Liver (tissue), 9 donors: ENCODE measurements around the gene DDR1. TPM values are rescaled to one million over a fixed set of nuclear protein-coding genes. Genes with fewer than 3 reads are reported as not detected.
"Not testable (repeated sequence)": the region's sequence is repeated elsewhere in the genome, so short reads cannot be mapped to it uniquely, and the experiment has no call there.

Experiments used
- DNase-seq: peaks from one replicate; pipeline ENCODE4 v3.0.0-alpha.2; 2017; ENCODE audit warnings: low spot score
- H3K27ac ChIP-seq, 2 donors: one replicate each; pipeline ENCODE4 v1.7.0; 2013; ENCODE audit warnings: inconsistent platforms in 2 of 2, low read length in 2 of 2, control low read depth in 1 of 2, low read depth in 1 of 2, mild to moderate bottlenecking in 1 of 2
- H3K27me3 ChIP-seq, 4 donors: one replicate each; pipeline versions ENCODE4 v1.6.1 to v1.7.0; 2013; ENCODE audit warnings: low read length in 3 of 4, inconsistent platforms in 1 of 4, mild to moderate bottlenecking in 1 of 4, moderate library complexity in 1 of 4; ENCODE audit not compliant: control insufficient read depth in 4 of 4, insufficient read depth in 4 of 4
- H3K36me3 ChIP-seq, 4 donors: one replicate each; pipeline versions ENCODE4 v1.6.1 to v1.7.0; 2013; ENCODE audit warnings: low read length in 3 of 4, mild to moderate bottlenecking in 3 of 4, low read depth in 1 of 4, moderate library complexity in 1 of 4; ENCODE audit not compliant: control insufficient read depth in 4 of 4, insufficient read depth in 3 of 4
- H3K4me1 ChIP-seq, 4 donors: one replicate each; pipeline versions ENCODE4 v1.6.1 to v1.7.0; 2013; ENCODE audit warnings: low read length in 3 of 4, mild to moderate bottlenecking in 3 of 4, moderate library complexity in 1 of 4; ENCODE audit not compliant: control insufficient read depth in 4 of 4, insufficient read depth in 4 of 4
- H3K4me3 ChIP-seq, 3 donors: one replicate each; pipeline versions ENCODE4 v1.6.1 to v1.7.0; 2013; ENCODE audit warnings: low read length in 3 of 3, control low read depth in 1 of 3, low read depth in 1 of 3, mild to moderate bottlenecking in 1 of 3
- H3K9ac ChIP-seq, 2 donors: one replicate each; pipeline ENCODE4 v1.7.0; 2013; ENCODE audit warnings: low read length in 2 of 2, mild to moderate bottlenecking in 2 of 2, moderate library complexity in 2 of 2, control low read depth in 1 of 2, low read depth in 1 of 2
- H3K9me3 ChIP-seq, 4 donors: one replicate each; pipeline versions ENCODE4 v1.6.1 to v1.7.0; 2013; ENCODE audit warnings: low read length in 3 of 4; ENCODE audit not compliant: control insufficient read depth in 4 of 4
- FOXA1 ChIP-seq: IDR thresholded peaks from 2 replicates; pipeline ENCODE4 v1.6.1; 2016; ENCODE audit warnings: antibody characterized with exemption
- FOXA2 ChIP-seq: IDR thresholded peaks from 2 replicates; pipeline ENCODE4 v1.6.1; 2016; ENCODE audit warnings: antibody characterized with exemption
- GABPA ChIP-seq, 2 donors: IDR thresholded peaks in 1 of 2; conservative IDR thresholded peaks in 1 of 2; 2 replicates each; pipeline ENCODE4 v1.6.1; 2016; ENCODE audit warnings: antibody characterized with exemption in 2 of 2, mild to moderate bottlenecking in 1 of 2, moderate library complexity in 1 of 2
- HNF4G ChIP-seq: IDR thresholded peaks from 2 replicates; pipeline ENCODE4 v1.6.1; 2016; ENCODE audit warnings: antibody characterized with exemption
- JUND ChIP-seq, 2 donors: IDR thresholded peaks; 2 replicates each; pipeline ENCODE4 v1.6.1; 2016; ENCODE audit warnings: antibody characterized with exemption in 2 of 2
- MAX ChIP-seq: IDR thresholded peaks from 2 replicates; pipeline ENCODE4 v1.6.1; 2016; ENCODE audit warnings: antibody characterized with exemption
- NR2F2 ChIP-seq: IDR thresholded peaks from 2 replicates; pipeline ENCODE4 v1.6.1; 2016; ENCODE audit warnings: antibody characterized with exemption
- RAD21 ChIP-seq, 2 donors: IDR thresholded peaks; 2 replicates each; pipeline ENCODE4 v1.6.1; 2016; ENCODE audit warnings: antibody characterized with exemption in 2 of 2, mild to moderate bottlenecking in 2 of 2
- TAF1 ChIP-seq: conservative IDR thresholded peaks from 2 replicates; pipeline ENCODE4 v1.6.1; 2016; ENCODE audit warnings: antibody characterized with exemption, mild to moderate bottlenecking
- YY1 ChIP-seq: IDR thresholded peaks from 2 replicates; pipeline ENCODE4 v1.6.1; 2016; ENCODE audit warnings: antibody characterized with exemption, mild to moderate bottlenecking
- WGBS: extraction: QIAGEN DNeasy Blood & Tissue Kit; methylation state at CpG from one replicate; pipeline ENCODE4 v1.1.7; 2013; 5-methylcytosine and 5-hydroxymethylcytosine counted together
- polyA plus RNA-seq, 2 donors: library from polyadenylated mRNA; stranded (reverse) in 1 of 2; unstranded in 1 of 2; fragments of 200-250 nt in 1 of 2; fragments of >200 nt in 1 of 2; fragmentation: Nextera tagmentation in 1 of 2; extraction: Ambion mirVana in 1 of 2; gene quantifications; one replicate each; pipeline versions ENCODE4 v1.2.1 to v1.2.3, GENCODE V29; 2013 to 2015
- total RNA-seq, 2 donors: library from RNA; depleted of rRNA; stranded (reverse); fragments of >200 nt; gene quantifications; one replicate each; pipeline ENCODE4 v1.2.3, GENCODE V29; 2014
- TF ChIP-seq, protein P1 (sequence below): IDR thresholded peaks from 2 replicates; pipeline ENCODE4 v1.6.1; 2016; ENCODE audit warnings: antibody characterized with exemption
- TF ChIP-seq, protein P2 (sequence below): IDR thresholded peaks from 2 replicates; pipeline ENCODE4 v1.6.1; 2016; ENCODE audit warnings: antibody characterized with exemption
- donor health status: healthy.
- donor health status: healthy.
- donor health status: healthy.
- donor health status: healthy.
- donor health status: healthy.

The DDR1 gene
- total and polyA plus RNA-seq, 4 donors, result 1.2 to 5.3 (median 4.4) TPM

GRCh38 chr6:30922447-30922852, 38.1 kb downstream of the DDR1 start:
- Histone ChIP-seq H3K27me3 (no peaks in the 10 kb centered on the region), H3K9ac (no peak overlapping the region), H3K4me3 (no peak overlapping the region), H3K4me1 (no peaks in the 10 kb centered on the region), H3K27ac (no peak overlapping the region), H3K36me3 (peaks cover 18 to 78% (median 40%) of the 10 kb centered on the region in 4 donors), H3K9me3 (no peaks in the 10 kb centered on the region)
- no peak for DNase-seq
- TF ChIP-seq RAD21 (IDR thresholded peaks at IDR 0.05) (no peak), JUND (IDR thresholded peaks at IDR 0.05) (no peak), FOXA1 (no peak), NR2F2 (no peak), GABPA (IDR thresholded peaks at IDR 0.05 in 1 of 2, conservative IDR thresholded peaks at IDR 0.05 in 1 of 2) (no peak), MAX (no peak), HNF4G (no peak), FOXA2 (no peak), YY1 (no peak), TAF1 (no peak)
- TF ChIP-seq, protein P1, sequence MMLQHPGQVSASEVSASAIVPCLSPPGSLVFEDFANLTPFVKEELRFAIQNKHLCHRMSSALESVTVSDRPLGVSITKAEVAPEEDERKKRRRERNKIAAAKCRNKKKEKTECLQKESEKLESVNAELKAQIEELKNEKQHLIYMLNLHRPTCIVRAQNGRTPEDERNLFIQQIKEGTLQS, result no peak
- TF ChIP-seq, protein P2, sequence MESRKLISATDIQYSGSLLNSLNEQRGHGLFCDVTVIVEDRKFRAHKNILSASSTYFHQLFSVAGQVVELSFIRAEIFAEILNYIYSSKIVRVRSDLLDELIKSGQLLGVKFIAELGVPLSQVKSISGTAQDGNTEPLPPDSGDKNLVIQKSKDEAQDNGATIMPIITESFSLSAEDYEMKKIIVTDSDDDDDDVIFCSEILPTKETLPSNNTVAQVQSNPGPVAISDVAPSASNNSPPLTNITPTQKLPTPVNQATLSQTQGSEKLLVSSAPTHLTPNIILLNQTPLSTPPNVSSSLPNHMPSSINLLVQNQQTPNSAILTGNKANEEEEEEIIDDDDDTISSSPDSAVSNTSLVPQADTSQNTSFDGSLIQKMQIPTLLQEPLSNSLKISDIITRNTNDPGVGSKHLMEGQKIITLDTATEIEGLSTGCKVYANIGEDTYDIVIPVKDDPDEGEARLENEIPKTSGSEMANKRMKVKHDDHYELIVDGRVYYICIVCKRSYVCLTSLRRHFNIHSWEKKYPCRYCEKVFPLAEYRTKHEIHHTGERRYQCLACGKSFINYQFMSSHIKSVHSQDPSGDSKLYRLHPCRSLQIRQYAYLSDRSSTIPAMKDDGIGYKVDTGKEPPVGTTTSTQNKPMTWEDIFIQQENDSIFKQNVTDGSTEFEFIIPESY, result no peak
- 91% methylated on average over 7 of the region's 7 CpGs for WGBS

GRCh38 chr6:30924040-30924627, 39.8 kb downstream of the DDR1 start:
- not testable (repeated sequence) for H3K27me3 ChIP-seq, H3K27ac ChIP-seq, H3K9ac ChIP-seq, H3K4me3 ChIP-seq, H3K9me3 ChIP-seq, H3K4me1 ChIP-seq, DNase-seq
- 94% methylated on average over 9 of the region's 9 CpGs for WGBS
- peaks cover 18 to 71% (median 35%) of the 10 kb centered on the region in 4 donors for H3K36me3 ChIP-seq

DNA sequence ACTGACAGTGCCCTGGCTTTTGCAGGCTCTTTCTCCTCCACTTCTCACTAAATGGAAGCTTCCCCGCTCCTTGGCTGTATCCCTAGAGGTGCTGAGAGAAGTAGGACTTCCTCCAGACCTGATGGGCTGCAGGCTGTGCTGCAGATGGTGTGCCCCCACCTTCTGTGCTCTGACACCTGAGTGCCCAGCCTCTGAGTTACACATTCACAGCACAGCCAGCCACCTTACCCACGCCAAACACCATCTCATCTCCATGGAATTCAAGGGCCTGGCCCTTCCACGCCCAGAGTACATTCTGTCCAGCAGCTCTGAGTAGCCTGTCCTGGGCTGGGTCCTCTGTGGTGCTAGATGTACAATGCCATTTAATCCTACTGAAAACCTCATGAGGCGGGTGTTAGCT, 42.3 kb downstream of the DDR1 start:
- Histone ChIP-seq H3K9ac (no peak overlapping the region), H3K9me3 (peaks cover 0 to 3% (median 1%) of the 10 kb centered on the region in 4 donors), H3K4me1 (no peaks in the 10 kb centered on the region), H3K27ac (no peak overlapping the region), H3K27me3 (no peaks in the 10 kb centered on the region), H3K4me3 (no peak overlapping the region), H3K36me3 (peaks cover 9 to 49% (median 21%) of the 10 kb centered on the region in 4 donors)
- TF ChIP-seq MAX, result no peak
- WGBS, result 93% methylated on average over 4 of the region's 4 CpGs
- DNase-seq, result no peak

DNA sequence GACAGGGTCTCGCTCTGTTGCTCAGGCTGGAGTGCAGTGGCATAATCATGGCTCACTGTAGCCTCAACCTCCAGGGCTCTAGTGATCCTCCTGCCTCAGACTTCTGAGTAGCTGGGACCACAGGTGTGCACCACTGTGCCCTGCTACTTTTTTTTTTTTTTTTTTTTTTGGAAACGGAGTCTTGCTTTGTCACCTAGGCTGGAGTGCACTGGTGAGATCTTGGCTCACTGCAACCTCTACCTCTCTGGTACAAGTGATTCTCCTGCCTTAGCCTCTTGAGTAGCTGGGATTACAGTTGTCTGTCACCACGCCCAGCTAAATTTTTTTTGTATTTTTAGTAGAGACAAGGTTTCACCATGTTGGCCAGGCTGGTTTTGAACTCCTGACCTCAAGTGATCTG, 42.8 kb downstream of the DDR1 start:
- WGBS, result 94% methylated on average over 3 of the region's 3 CpGs
- peaks cover 9 to 44% (median 20%) of the 10 kb centered on the region in 4 donors for H3K36me3 ChIP-seq
- not testable (repeated sequence) for H3K4me3 ChIP-seq, H3K27me3 ChIP-seq, H3K9ac ChIP-seq, H3K4me1 ChIP-seq, H3K27ac ChIP-seq, DNase-seq, H3K9me3 ChIP-seq
